Activated CD4-positive, CD25-positive, alpha-beta regulatory T cell treated with anti-CD3 and anti-CD28 coated beads, Interleukin-2, amount 50 U/mL, for 24 hours (primary cell): ENCODE data around the gene RAB9A.
"Not testable (repeated sequence)": the region's sequence is repeated elsewhere in the genome, so short reads cannot be mapped to it uniquely, and the experiment has no call there.

Experiments
- ATAC-seq, 2 donors: fragments of 150-1000 bp; cut with Tn5 transposase; one replicate each; pipeline ENCODE4 v1.10.0; 2021; ENCODE audit warnings: mild to moderate bottlenecking in 1 of 2, moderate library complexity in 1 of 2

Gene RAB9A

GRCh38 chrX:13670197-13670596, 18.7 kb upstream of the RAB9A start:
- ATAC-seq, result no peak

- no peak for ATAC-seq
Measured at GRCh38 chrX:13673016-13673415, 15.9 kb upstream of the RAB9A start.

- no peak for ATAC-seq
Measured at GRCh38 chrX:13676885-13677284, 12.0 kb upstream of the RAB9A start.

GRCh38 chrX:13679700-13680099, 9.2 kb upstream of the RAB9A start:
- ATAC-seq, result not testable (repeated sequence)

GRCh38 chrX:13681595-13681994, 7.3 kb upstream of the RAB9A start:
- no peak for ATAC-seq

- ATAC-seq, result no peak
Measured at GRCh38 chrX:13684361-13684760, 4.6 kb upstream of the RAB9A start.

GRCh38 chrX:13685126-13685763, 3.7 kb upstream of the RAB9A start:
- no peak for ATAC-seq

GRCh38 chrX:13687203-13687602, 1.7 kb upstream of the RAB9A start:
- ATAC-seq, result no peak

GRCh38 chrX:13688384-13688957, 457 bp upstream of the RAB9A start:
- peak; percentile 22 to 27 for ATAC-seq

GRCh38 chrX:13689741-13690211, 848 bp downstream of the RAB9A start:
- no peak for ATAC-seq

- no peak for ATAC-seq
Measured at GRCh38 chrX:13690836-13691235, 1.9 kb downstream of the RAB9A start.

- ATAC-seq, result no peak
Measured at GRCh38 chrX:13691841-13692371, 3.0 kb downstream of the RAB9A start.

- no peak for ATAC-seq
Measured at GRCh38 chrX:13692771-13693231, 3.9 kb downstream of the RAB9A start.

- ATAC-seq, result no peak
Measured at GRCh38 chrX:13693341-13693961, 4.5 kb downstream of the RAB9A start.

- ATAC-seq, result no peak
Measured at GRCh38 chrX:13694359-13694758, 5.4 kb downstream of the RAB9A start.

GRCh38 chrX:13694983-13695382, 6.1 kb downstream of the RAB9A start:
- ATAC-seq, result no peak

- ATAC-seq, result no peak
Measured at GRCh38 chrX:13695601-13696115, 6.7 kb downstream of the RAB9A start.

GRCh38 chrX:13697455-13697854, 8.5 kb downstream of the RAB9A start:
- peak; percentile 41 to 45 for ATAC-seq

- ATAC-seq, result no peak
Measured at GRCh38 chrX:13697976-13698375, 9.0 kb downstream of the RAB9A start.

GRCh38 chrX:13698432-13698831, 9.5 kb downstream of the RAB9A start:
- ATAC-seq, result no peak

- peak; percentile 58 to 60 for ATAC-seq
Measured at GRCh38 chrX:13699183-13699826, 10.4 kb downstream of the RAB9A start.

- no peak for ATAC-seq
Measured at GRCh38 chrX:13700380-13700779, 11.5 kb downstream of the RAB9A start.
